ENCODE data around the gene DNM1L.

DNA sequence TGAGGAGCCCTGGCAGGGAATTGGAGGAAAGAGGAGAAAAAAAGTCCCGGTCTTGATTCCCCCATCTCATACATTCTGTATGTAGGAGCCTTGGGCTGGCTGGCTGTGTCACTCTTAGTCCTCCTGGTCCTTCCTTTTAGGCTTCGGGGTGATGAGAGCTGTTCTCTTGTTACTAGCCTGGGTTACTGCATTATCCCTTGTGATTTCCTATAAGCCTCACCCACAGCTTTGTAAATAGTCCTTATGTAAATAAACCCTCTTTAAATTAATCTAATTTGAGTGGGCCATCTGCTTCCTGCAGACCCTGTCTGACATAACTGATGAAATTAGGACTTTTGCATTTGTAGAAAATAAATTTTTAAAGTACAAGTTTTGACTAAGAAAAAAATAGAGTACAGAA lies 19.2 kb downstream of the DNM1L start:
- TF ChIP-seq POLR2A (IDR thresholded peaks at IDR 0.05) = no peak
- TF ChIP-seq, protein P1, sequence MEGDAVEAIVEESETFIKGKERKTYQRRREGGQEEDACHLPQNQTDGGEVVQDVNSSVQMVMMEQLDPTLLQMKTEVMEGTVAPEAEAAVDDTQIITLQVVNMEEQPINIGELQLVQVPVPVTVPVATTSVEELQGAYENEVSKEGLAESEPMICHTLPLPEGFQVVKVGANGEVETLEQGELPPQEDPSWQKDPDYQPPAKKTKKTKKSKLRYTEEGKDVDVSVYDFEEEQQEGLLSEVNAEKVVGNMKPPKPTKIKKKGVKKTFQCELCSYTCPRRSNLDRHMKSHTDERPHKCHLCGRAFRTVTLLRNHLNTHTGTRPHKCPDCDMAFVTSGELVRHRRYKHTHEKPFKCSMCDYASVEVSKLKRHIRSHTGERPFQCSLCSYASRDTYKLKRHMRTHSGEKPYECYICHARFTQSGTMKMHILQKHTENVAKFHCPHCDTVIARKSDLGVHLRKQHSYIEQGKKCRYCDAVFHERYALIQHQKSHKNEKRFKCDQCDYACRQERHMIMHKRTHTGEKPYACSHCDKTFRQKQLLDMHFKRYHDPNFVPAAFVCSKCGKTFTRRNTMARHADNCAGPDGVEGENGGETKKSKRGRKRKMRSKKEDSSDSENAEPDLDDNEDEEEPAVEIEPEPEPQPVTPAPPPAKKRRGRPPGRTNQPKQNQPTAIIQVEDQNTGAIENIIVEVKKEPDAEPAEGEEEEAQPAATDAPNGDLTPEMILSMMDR (IDR thresholded peaks at IDR 0.05) = no peak

Measured in Peyer's patch (tissue), 4 donors.